ENCODE data around the gene SLC12A2.

- TF ChIP-seq POLR2A (IDR thresholded peaks at IDR 0.05; ENCODE audit: low read depth, low read length) (no peak), POLR2AphosphoS5 (IDR thresholded peaks at IDR 0.05; ENCODE audit: low read depth, low read length) (no peak), POU2F2 (IDR thresholded peaks at IDR 0.05; ENCODE audit: low read depth, low read length) (no peak)
Measured at GRCh38 chr5:128093368-128093767, 9.8 kb downstream of the SLC12A2 start.

Data from GM12891 (cell line).